Neural progenitor cell (in vitro differentiated cells): ENCODE data around the gene TBC1D13. TPM values are rescaled to one million over a fixed set of nuclear protein-coding genes. Genes with fewer than 3 reads are reported as not detected.
"Not testable (repeated sequence)": the region's sequence is repeated elsewhere in the genome, so short reads cannot be mapped to it uniquely, and the experiment has no call there.

Experiments
- DNase-seq: peaks from one replicate; pipeline ENCODE4 v3.0.0-alpha.2; 2016; ENCODE audit warnings: low spot score
- H2AFZ ChIP-seq: fragments of 200-600 bp; sonication (generic); replicated peaks from 2 replicates; pipeline ENCODE4 v1.6.1; 2016; ENCODE audit warnings: antibody characterized with exemption
- H3F3A ChIP-seq: fragments of 200-600 bp; sonication (generic); 2 replicates; pipeline ENCODE4 v1.6.1; 2016; ENCODE audit warnings: antibody characterized with exemption, low read depth
- H3K27ac ChIP-seq: fragments of 200-600 bp; sonication (generic); 2 replicates; pipeline ENCODE4 v1.5.1; 2016; ENCODE audit warnings: mild to moderate bottlenecking
- H3K27me3 ChIP-seq: fragments of 200-600 bp; sonication (generic); 2 replicates; pipeline ENCODE4 v1.6.1; 2016; ENCODE audit warnings: mild to moderate bottlenecking, moderate library complexity
- H3K36me3 ChIP-seq: fragments of 200-600 bp; sonication (generic); 2 replicates; pipeline ENCODE4 v1.5.1; 2016
- H3K4me1 ChIP-seq: fragments of 200-600 bp; sonication (generic); 2 replicates; pipeline ENCODE4 v1.6.1; 2016; ENCODE audit warnings: mixed run types
- H3K4me2 ChIP-seq: fragments of 200-600 bp; sonication (generic); 2 replicates; pipeline ENCODE4 v1.6.1; 2016
- H3K4me3 ChIP-seq: fragments of 200-600 bp; sonication (generic); 2 replicates; pipeline ENCODE4 v1.5.1; 2016
- H3K79me2 ChIP-seq: fragments of 200-600 bp; sonication (generic); 2 replicates; pipeline ENCODE4 v1.6.1; 2016; ENCODE audit warnings: low read depth
- H3K9ac ChIP-seq: fragments of 200-600 bp; sonication (generic); 2 replicates; pipeline ENCODE4 v1.6.1; 2016
- H3K9me3 ChIP-seq: fragments of 200-600 bp; sonication (generic); 2 replicates; pipeline ENCODE4 v1.5.1; 2016; ENCODE audit warnings: low read depth
- H4K20me1 ChIP-seq: fragments of 200-600 bp; sonication (generic); 2 replicates; pipeline ENCODE4 v1.6.1; 2016; ENCODE audit warnings: low read depth
- H3K27ac Mint-ChIP-seq: 3 replicates; pipeline ENCODE4 v1.8.0; 2021; ENCODE audit warnings: mixed read lengths
- H3K27me3 Mint-ChIP-seq: 2 replicates; pipeline ENCODE4 v1.8.0; 2022; ENCODE audit warnings: low read depth, mild to moderate bottlenecking, inconsistent platforms, moderate library complexity, mixed read lengths; ENCODE audit not compliant: insufficient read depth
- H3K36me3 Mint-ChIP-seq: 3 replicates; pipeline ENCODE4 v1.8.0; 2021; ENCODE audit warnings: mixed read lengths
- H3K4me1 Mint-ChIP-seq: 3 replicates; pipeline ENCODE4 v1.8.0; 2021; ENCODE audit warnings: mixed read lengths
- H3K4me3 Mint-ChIP-seq: 3 replicates; pipeline ENCODE4 v1.8.0; 2021; ENCODE audit warnings: mild to moderate bottlenecking, moderate library complexity, mixed read lengths
- H3K9me3 Mint-ChIP-seq: 3 replicates; pipeline ENCODE4 v1.8.0; 2020; ENCODE audit warnings: mixed read lengths
- CTCF ChIP-seq: fragments of 200-600 bp; sonication (generic); IDR thresholded peaks from 2 replicates; pipeline ENCODE4 v1.5.1; 2017; ENCODE audit warnings: antibody characterized with exemption, mild to moderate bottlenecking
- EZH2 ChIP-seq: fragments of 200-600 bp; sonication (generic); IDR thresholded peaks from 2 replicates; pipeline ENCODE4 v1.6.1; 2017; ENCODE audit warnings: antibody characterized with exemption, mild to moderate bottlenecking, moderate library complexity
- EZH2phosphoT487 ChIP-seq: fragments of 200-600 bp; sonication (generic); IDR thresholded peaks from 2 replicates; pipeline ENCODE4 v1.6.1; 2017; ENCODE audit warnings: antibody characterized with exemption
- total RNA-seq: library from RNA; depleted of rRNA; stranded (reverse); fragments of >200 nt; gene quantifications from 2 replicates; pipeline ENCODE4 v1.2.3, GENCODE V29; 2015; ENCODE audit warnings: low replicate concordance

Gene TBC1D13
- total RNA-seq, 1 donor from 2014 or later: 19.0 TPM

DNA sequence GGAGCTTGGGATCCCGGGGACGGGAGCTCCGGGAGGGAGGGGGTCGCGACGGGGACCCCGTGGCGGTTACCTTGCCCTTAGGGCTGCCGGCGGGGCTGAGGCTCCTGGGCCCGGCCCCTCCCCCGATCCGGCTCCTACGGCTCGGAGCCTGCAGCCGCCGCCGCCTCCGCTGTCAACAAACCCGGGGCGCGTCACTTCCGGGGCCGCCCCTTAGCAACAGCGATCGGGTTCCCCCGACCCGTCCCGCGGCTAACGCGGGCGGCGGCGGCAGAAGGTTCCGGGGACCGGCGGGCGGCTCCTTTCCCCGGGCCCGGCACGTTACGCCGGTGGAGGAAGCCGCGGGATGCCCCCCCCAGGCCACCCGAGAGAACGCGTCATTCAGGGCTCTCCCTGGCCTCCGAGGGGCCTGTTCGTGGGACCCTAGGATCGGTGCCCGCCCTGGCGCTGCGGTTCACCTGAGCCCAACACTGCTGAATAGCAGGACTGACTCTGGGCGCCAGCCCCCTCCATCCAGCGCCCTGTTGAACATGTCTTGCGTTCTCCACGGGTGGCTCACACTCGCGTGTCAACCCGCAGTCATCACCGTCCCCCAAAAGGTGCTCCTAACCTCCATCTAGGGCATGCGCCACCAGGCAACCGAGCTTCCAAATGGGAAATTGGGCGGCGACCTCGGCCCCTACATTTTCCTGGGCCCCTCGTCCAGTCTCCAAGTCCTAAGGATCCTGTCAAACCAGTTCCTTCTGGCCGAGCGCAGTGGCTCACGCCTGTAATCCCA is 15.1 kb upstream of the TBC1D13 start, which contains the start of gene ZER1:
ZER1 (minus strand) TSS at position 183 of the 775 bp plus-strand sequence. CDS start 16,362 bp downstream, outside the sequence.
- Mint-ChIP-seq H3K27ac (peak within 1 kb of the TSS; percentile 95), H3K36me3 (no peaks in the 10 kb centered on the region), H3K4me3 (peak within 1 kb of the TSS; percentile 97), H3K27me3 (peaks cover 11% of the 10 kb centered on the region), H3K4me1 (peaks cover 17% of the 10 kb centered on the region), H3K9me3 (peaks cover 6% of the 10 kb centered on the region)
- Histone ChIP-seq H2AFZ (peak within 1 kb of the TSS; percentile 91), H3K36me3 (no peaks in the 10 kb centered on the region), H3K79me2 (peaks cover 24% of the 10 kb centered on the region), H3F3A (peaks cover 24% of the 10 kb centered on the region), H3K27ac (peak within 1 kb of the TSS; percentile 72), H3K4me3 (peak within 1 kb of the TSS; percentile 95), H3K27me3 (no peaks in the 10 kb centered on the region), H3K9ac (peak within 1 kb of the TSS; percentile 84), H4K20me1 (peaks cover 10% of the 10 kb centered on the region), H3K9me3 (no peaks in the 10 kb centered on the region), H3K4me2 (peak within 1 kb of the TSS; percentile 95), H3K4me1 (no peaks in the 10 kb centered on the region)
- no peak for TF ChIP-seq EZH2phosphoT487
- no peak for TF ChIP-seq CTCF
- no peak for TF ChIP-seq EZH2
- peak; percentile 97 for DNase-seq

DNA sequence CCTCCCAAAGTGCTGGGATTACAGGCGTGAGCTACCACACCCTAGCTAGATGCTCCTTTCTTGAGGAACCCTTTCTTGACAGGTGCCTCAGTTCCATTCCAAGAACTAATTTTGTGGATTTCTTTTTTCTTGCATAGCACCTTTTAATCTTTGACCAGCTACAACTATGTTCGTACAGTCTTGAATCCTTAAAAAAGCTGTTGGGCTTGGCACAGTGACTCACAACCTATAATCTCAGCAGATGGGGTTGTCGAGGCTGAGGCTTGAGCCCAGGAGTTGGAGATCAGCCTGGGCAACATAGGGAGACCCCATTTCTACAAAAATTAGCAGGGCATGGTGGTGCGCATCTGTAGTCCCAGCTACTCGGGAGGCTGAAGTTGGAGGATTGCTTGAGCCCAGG is 14.0 kb upstream of the TBC1D13 start:
- Mint-ChIP-seq H3K4me1 (peaks cover 17% of the 10 kb centered on the region), H3K36me3 (no peaks in the 10 kb centered on the region), H3K27me3 (peaks cover 12% of the 10 kb centered on the region), H3K27ac (no peak overlapping the region), H3K4me3 (peak overlapping the region; percentile 64), H3K9me3 (peaks cover 6% of the 10 kb centered on the region)
- Histone ChIP-seq H3K27ac (no peak overlapping the region), H3K79me2 (peaks cover 24% of the 10 kb centered on the region), H3K4me2 (no peak overlapping the region), H3K9ac (no peak overlapping the region), H3K27me3 (no peaks in the 10 kb centered on the region), H3K4me1 (no peaks in the 10 kb centered on the region), H3K36me3 (no peaks in the 10 kb centered on the region), H3F3A (peaks cover 24% of the 10 kb centered on the region), H3K9me3 (no peaks in the 10 kb centered on the region), H4K20me1 (peaks cover 10% of the 10 kb centered on the region), H3K4me3 (no peak overlapping the region), H2AFZ (no peak overlapping the region)
- no peak for DNase-seq
- TF ChIP-seq EZH2: no peak
- no peak for TF ChIP-seq EZH2phosphoT487
- TF ChIP-seq CTCF: no peak

- no peaks in the 10 kb centered on the region for H3K9me3 ChIP-seq
- no peak overlapping the region for H2AFZ ChIP-seq
- H3K79me2 ChIP-seq: peaks cover 16% of the 10 kb centered on the region
- H3K4me1 ChIP-seq: no peaks in the 10 kb centered on the region
- H4K20me1 ChIP-seq: peaks cover 10% of the 10 kb centered on the region
- no peak overlapping the region for H3K4me3 ChIP-seq
- H3K4me1 Mint-ChIP-seq: peaks cover 12% of the 10 kb centered on the region
- no peak overlapping the region for H3K4me3 Mint-ChIP-seq
- H3K36me3 Mint-ChIP-seq: no peaks in the 10 kb centered on the region
- H3K27me3 ChIP-seq: no peaks in the 10 kb centered on the region
- H3K27me3 Mint-ChIP-seq: peaks cover 12% of the 10 kb centered on the region
- H3K27ac ChIP-seq: no peak overlapping the region
- no peak overlapping the region for H3K4me2 ChIP-seq
- H3K36me3 ChIP-seq: no peaks in the 10 kb centered on the region
- H3K27ac Mint-ChIP-seq: no peak overlapping the region
- no peak for DNase-seq
- H3F3A ChIP-seq: peaks cover 24% of the 10 kb centered on the region
- no peak for TF ChIP-seq EZH2phosphoT487
- no peak for TF ChIP-seq EZH2
- TF ChIP-seq CTCF: no peak
- no peak overlapping the region for H3K9ac ChIP-seq
- H3K9me3 Mint-ChIP-seq: peaks cover 13% of the 10 kb centered on the region
These were observed 12.2 kb upstream of the TBC1D13 start for GRCh38 chr9:128774804-128775203.

- H4K20me1 ChIP-seq, H3K27me3 ChIP-seq, H3K36me3 Mint-ChIP-seq, H3K4me1 Mint-ChIP-seq, H3K27me3 Mint-ChIP-seq, H3K79me2 ChIP-seq, H2AFZ ChIP-seq, H3K27ac Mint-ChIP-seq, H3K4me3 Mint-ChIP-seq, H3K4me1 ChIP-seq, DNase-seq, H3K27ac ChIP-seq, H3K4me3 ChIP-seq, H3F3A ChIP-seq, H3K9ac ChIP-seq, H3K36me3 ChIP-seq, H3K4me2 ChIP-seq, H3K9me3 ChIP-seq: not testable (repeated sequence)
- peaks cover 17% of the 10 kb centered on the region for H3K9me3 Mint-ChIP-seq
These were observed 7.0 kb upstream of the TBC1D13 start for GRCh38 chr9:128780093-128780492.
